Stimulated activated CD8-positive, alpha-beta memory T cell treated with anti-CD3 and anti-CD28 coated beads, Interleukin-7, amount 100 ng/mL, for 24 hours (primary cell): ENCODE results near the gene CFAP97D2.
"Not testable (repeated sequence)": the region's sequence is repeated elsewhere in the genome, so short reads cannot be mapped to it uniquely, and the experiment has no call there.

ENCODE experiments used
- DNase-seq: peaks from one replicate; pipeline ENCODE4 v3.0.0-alpha.2; 2020; ENCODE audit warnings: low read depth

CFAP97D2 gene

GRCh38 chr13:114179087-114179658 lies at the start of gene CFAP97D2:
CFAP97D2 (plus strand) TSS chr13:114179257; CDS start chr13:114179331, 74 bp downstream.
- no peak for DNase-seq

GRCh38 chr13:114129649-114130062 lies 49.4 kb upstream of the CFAP97D2 start:
- DNase-seq = no peak

- no peak for DNase-seq
These were observed 48.8 kb upstream of the CFAP97D2 start for GRCh38 chr13:114130131-114130836.

- no peak for DNase-seq
These were observed 48.0 kb upstream of the CFAP97D2 start for GRCh38 chr13:114130837-114131582.

GRCh38 chr13:114131583-114132418 lies 47.3 kb upstream of the CFAP97D2 start:
- DNase-seq = no peak

GRCh38 chr13:114132419-114133121 lies 46.5 kb upstream of the CFAP97D2 start, which contains the start of gene RASA3:
RASA3 (minus strand) TSS chr13:114132623; CDS start chr13:114132489, 134 bp downstream.
- DNase-seq = no peak

DNA sequence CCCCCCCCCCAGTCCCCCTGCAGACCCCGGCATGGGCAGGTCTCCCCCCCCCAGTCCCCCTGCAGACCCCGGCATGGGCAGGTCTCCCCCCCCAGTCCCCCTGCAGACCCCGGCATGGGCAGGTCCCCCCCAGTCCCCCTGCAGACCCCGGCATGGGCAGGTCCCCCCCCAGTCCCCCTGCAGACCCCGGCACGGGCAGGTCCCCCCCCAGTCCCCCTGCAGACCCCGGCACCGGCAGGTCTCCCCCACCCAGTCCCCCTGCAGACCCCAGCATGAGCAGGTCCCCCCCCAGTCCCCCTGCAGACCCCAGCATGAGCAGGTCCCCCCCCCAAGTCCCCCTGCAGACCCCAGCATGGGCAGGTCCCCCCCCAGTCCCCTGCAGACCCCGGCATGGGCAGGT lies 45.9 kb upstream of the CFAP97D2 start:
- DNase-seq = not testable (repeated sequence)

DNA sequence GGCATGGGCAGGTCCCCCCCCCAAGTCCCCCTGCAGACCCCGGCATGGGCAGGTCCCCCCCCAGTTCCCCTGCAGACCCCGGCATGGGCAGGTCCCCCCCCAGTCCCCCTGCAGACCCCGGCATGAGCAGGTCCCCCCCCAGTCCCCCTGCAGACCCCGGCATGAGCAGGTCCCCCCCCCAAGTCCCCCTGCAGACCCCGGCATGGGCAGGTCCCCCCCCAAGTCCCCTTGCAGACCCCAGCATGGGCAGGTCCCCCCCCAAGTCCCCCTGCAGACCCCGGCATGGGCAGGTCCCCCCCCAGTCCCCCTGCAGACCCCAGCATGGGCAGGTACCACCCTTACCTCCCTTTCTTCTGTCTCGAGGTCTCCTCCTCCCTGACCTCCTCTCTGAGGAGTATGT lies 45.5 kb upstream of the CFAP97D2 start:
- not testable (repeated sequence) for DNase-seq

GRCh38 chr13:114134111-114134943 lies 44.7 kb upstream of the CFAP97D2 start:
- no peak for DNase-seq

DNA sequence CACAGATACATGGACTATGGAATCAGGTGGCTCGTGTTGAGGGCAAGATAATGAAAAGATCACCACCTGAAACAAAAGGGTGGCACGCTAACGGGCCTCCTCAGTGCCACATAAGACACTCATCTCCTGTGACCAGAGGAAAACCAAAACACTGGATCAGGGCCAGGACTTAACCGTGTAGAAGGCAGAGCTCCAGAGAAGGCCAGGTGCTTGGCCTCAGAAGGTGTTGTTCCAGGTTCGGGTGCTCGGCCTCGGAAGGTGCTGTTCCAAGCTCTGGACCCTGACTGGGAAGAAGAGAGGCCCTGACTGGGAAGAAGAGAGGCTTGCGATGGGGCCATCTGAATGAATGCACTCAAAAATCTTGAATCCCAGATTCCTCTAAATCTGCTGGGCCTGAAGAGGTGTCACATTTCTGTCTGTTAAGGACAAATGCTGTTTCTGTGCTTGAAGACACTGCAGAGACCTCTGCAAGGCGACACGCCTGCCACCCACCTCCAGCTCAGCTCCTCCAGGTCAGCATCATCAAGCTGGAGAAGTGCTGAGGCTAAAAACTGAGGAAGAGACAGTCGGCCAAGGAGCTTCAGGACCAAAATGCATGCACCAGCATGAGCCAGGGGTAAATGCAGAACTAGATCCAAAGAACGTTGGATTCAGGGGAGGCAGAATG lies 44.0 kb upstream of the CFAP97D2 start:
- DNase-seq = no peak

DNA sequence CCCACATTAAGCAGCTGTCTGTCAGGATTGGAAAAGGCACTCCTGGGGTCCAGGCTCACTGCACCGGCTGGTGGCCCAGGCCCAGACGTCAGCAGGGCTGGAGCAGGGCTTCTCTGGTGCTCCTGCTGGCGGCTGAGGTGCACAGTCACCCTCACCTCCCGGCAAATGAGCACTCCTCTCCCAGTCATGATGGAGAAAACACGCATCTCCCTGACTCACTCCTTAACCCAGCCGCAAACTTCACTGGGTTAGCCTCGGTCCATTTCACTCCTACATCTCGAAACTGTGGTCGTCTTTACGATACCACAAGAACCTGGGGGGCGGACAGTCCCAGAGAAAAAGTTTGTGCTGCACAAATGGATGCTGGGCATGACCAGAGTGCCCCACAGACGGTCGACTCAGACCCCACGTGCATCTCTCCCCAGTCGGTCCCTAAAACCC lies 43.3 kb upstream of the CFAP97D2 start:
- no peak for DNase-seq

DNA sequence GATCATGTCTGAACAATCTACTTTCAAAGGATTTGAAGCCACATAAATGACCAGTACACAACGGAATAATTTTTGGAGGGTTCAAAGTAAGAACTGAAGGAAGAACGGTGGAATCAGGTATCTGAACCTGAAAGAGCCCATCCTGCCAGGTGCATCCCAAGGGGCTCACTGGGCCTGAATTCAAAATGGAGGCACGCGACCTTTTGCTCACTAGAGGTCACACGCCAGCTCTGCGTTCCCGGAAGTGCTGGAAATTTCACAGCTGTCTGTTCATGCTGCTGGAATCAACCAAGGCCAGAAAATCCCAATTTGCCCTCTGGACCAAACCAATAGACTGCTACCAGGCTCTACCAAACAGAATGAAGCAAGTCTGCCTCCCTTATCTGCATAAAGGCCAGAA lies 42.5 kb upstream of the CFAP97D2 start:
- DNase-seq = no peak

- DNase-seq = no peak
These were observed 38.7 kb upstream of the CFAP97D2 start for GRCh38 chr13:114140131-114140905.

- no peak for DNase-seq
These were observed 38.2 kb upstream of the CFAP97D2 start for GRCh38 chr13:114140906-114141250.

- DNase-seq = no peak
These were observed 37.6 kb upstream of the CFAP97D2 start for GRCh38 chr13:114141261-114141996.

DNA sequence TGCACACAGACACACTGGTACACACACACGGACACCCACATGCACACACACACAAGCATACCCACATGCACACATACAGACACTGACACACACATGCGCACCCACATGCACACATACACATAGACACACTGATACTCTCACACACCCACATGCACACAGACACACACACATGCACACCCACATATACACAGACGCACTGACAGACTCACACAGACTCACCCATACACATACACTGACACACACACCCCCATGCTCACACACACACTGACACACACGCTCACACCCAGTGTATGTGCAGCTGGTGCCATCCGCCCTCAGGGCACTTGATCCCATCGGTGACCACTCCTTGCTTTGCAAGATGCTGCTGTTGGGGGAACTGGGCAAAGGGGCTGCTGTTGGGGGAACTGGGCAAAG lies 36.9 kb upstream of the CFAP97D2 start:
- DNase-seq = no peak

GRCh38 chr13:114142640-114143490 lies 36.2 kb upstream of the CFAP97D2 start:
- no peak for DNase-seq
